ENCODE data around the gene OTOP3.

OTOP3 gene

GRCh38 chr17:74937064-74938051 is 1.7 kb downstream of the OTOP3 start:
- no peak overlapping the region for H3K4me3 ChIP-seq (ENCODE audit: low read length)
- TF ChIP-seq, protein P1, sequence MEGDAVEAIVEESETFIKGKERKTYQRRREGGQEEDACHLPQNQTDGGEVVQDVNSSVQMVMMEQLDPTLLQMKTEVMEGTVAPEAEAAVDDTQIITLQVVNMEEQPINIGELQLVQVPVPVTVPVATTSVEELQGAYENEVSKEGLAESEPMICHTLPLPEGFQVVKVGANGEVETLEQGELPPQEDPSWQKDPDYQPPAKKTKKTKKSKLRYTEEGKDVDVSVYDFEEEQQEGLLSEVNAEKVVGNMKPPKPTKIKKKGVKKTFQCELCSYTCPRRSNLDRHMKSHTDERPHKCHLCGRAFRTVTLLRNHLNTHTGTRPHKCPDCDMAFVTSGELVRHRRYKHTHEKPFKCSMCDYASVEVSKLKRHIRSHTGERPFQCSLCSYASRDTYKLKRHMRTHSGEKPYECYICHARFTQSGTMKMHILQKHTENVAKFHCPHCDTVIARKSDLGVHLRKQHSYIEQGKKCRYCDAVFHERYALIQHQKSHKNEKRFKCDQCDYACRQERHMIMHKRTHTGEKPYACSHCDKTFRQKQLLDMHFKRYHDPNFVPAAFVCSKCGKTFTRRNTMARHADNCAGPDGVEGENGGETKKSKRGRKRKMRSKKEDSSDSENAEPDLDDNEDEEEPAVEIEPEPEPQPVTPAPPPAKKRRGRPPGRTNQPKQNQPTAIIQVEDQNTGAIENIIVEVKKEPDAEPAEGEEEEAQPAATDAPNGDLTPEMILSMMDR (conservative IDR thresholded peaks at IDR 0.05; ENCODE audit: low read length) = no peak
- DNase-seq (ENCODE audit: low read depth) = no peak

DNA sequence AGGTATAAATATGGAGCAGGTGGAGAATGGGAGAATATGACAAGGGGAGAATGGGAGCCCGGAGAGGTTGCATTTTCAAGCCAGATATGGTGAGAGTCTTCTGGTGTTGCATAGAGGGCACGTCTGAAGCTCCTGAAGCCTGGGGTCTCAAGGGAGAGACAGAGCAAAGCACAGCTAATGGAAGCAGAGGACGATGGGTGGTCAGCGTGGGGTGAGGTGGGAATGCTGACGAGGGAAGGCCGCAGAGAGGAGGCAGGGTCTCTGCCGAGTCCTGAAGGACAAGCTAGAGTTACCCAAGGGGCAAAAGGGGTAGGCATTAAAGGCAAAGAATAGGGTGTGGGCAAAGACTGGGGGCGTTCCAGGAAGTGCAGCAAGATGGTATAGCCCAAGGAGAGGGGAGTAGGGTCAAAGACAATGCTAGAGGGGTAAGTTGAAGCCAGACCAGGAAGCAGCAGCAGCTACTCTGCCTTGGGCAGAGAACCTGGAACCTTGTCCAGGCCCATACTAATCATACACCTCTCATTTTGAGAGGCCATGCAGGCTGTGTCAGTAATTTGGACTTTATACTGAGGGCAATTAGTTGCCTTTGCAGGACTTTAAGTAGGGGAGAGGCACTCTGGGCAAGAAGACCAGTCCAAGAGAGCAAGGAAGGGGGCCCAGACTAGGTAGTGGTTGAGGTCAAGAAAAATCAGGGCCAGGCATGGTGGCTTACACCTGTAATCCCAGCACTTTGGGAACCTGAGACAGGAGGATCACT is 2.7 kb downstream of the OTOP3 start:
- TF ChIP-seq, protein P1 (conservative IDR thresholded peaks at IDR 0.05; ENCODE audit: low read length) = no peak
- DNase-seq (ENCODE audit: low read depth) = no peak
- H3K4me3 ChIP-seq (ENCODE audit: low read length) = no peak overlapping the region

DNA sequence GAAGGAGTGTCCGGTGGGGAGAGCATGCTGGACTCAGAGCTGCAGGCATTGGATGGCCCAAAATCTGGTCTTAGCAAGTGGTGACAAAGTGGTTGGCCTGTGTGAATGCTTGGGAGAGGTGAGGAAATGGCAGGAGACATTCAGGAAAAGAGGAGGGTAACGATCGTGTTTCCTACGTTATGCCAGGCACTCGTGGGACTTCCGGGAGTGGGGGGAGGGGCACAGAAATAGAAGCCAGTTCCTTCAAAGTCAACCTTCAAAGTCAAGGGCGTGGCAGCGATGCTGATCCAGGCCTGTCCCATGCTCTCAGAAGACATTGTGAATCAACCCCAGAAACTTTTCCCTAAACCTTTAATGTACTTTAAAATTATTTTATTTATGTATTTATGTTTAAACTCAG is 3.8 kb downstream of the OTOP3 start:
- no peak overlapping the region for H3K4me3 ChIP-seq (ENCODE audit: low read length)
- no peak for DNase-seq (ENCODE audit: low read depth)
- TF ChIP-seq, protein P1 (conservative IDR thresholded peaks at IDR 0.05; ENCODE audit: low read length) = no peak

DNA sequence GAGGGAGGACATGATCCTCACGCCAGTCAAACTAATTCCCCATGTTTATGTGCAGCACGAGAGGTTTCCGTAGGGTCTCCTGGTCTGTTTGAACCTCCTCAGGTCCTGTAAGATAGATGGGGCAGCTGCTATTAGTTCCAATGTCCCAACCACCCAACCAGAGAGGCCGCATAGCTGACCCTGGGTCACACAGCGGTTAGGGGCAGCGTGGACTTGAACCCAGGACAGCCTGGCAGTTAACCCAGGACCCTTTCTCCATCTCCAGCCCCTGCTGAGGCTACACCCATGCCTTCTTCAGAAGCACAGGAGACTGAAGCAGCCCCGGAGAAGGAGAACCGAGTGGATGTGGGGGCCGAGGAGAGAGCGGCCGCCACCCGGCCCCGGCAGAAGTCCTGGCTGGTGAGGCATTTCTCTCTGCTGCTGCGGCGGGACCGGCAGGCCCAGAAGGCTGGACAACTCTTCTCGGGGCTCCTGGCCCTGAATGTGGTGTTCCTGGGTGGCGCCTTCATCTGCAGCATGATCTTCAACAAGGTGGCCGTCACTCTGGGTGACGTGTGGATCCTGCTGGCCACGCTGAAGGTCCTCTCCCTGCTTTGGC is 5.5 kb downstream of the OTOP3 start:
- no peak overlapping the region for H3K4me3 ChIP-seq (ENCODE audit: low read length)
- DNase-seq (ENCODE audit: low read depth) = no peak
- TF ChIP-seq, protein P1 (conservative IDR thresholded peaks at IDR 0.05; ENCODE audit: low read length) = no peak

DNA sequence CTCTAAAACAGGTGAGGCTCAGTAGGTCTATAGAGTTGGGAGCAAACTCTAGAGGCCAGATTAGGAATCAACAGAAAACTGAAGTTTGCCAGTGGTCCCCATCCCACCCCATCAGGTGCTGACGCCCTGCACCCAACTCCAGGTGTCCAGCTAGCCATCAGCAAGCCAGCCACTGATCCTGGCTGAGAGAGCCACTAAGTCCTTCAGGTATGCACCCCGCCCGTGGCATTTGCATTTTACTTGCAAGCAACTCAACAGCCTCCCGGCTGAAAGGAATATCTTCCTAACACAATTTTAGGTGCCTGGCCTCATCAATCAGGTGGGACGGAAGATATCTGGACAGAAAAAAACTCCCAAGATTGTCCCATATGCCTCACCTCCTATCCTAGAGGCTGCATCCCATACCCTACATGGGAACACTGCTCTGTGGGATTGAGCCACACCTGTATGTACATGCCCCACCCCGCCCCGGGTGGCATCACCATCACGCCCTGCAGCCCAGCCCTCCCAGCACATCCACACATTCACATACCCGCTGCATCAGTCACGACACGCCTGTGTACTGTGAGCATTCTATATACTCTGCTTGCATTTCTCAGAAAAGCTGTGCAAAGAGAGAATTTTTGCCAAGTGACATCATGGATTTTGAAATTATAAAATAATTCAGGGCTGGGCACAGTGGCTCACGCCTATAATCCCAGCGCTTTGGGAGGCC is 8.3 kb downstream of the OTOP3 start:
- TF ChIP-seq, protein P1 (conservative IDR thresholded peaks at IDR 0.05; ENCODE audit: low read length) = no peak
- H3K4me3 ChIP-seq (ENCODE audit: low read length) = no peak overlapping the region
- no peak for DNase-seq (ENCODE audit: low read depth)

GRCh38 chr17:74945543-74945942 is 9.8 kb downstream of the OTOP3 start:
- no peak for DNase-seq (ENCODE audit: low read depth)
- TF ChIP-seq, protein P1 (conservative IDR thresholded peaks at IDR 0.05; ENCODE audit: low read length) = no peak
- H3K4me3 ChIP-seq (ENCODE audit: low read length) = no peak overlapping the region
